Ishikawa (cell line): Measurements from ENCODE around the gene FAM171A1.

ENCODE experiments used
- CREB1 ChIP-seq: IDR thresholded peaks from 2 replicates; pipeline ENCODE4 v1.6.1; 2012; ENCODE audit warnings: low read depth
- EGR1 ChIP-seq: IDR thresholded peaks from 2 replicates; pipeline ENCODE4 v1.6.1; 2012
- EP300 ChIP-seq: IDR thresholded peaks from 2 replicates; pipeline ENCODE4 v1.6.1; 2012; ENCODE audit warnings: borderline replicate concordance
- FOXM1 ChIP-seq: IDR thresholded peaks from 2 replicates; pipeline ENCODE4 v1.6.1; 2012; ENCODE audit warnings: low read depth, borderline replicate concordance
- REST ChIP-seq: IDR thresholded peaks from 2 replicates; pipeline ENCODE4 v1.6.1; 2012; ENCODE audit warnings: low read depth, mild to moderate bottlenecking
- TCF12 ChIP-seq: IDR thresholded peaks from 2 replicates; pipeline ENCODE4 v1.6.1; 2012; ENCODE audit warnings: low read depth
- TEAD4 ChIP-seq: IDR thresholded peaks from 2 replicates; pipeline ENCODE4 v1.6.1; 2012
- USF1 ChIP-seq: IDR thresholded peaks from 2 replicates; pipeline ENCODE4 v1.6.1; 2012
- YY1 ChIP-seq: IDR thresholded peaks from 2 replicates; pipeline ENCODE4 v1.6.1; 2012; ENCODE audit warnings: low read depth
- ZBTB7A ChIP-seq: IDR thresholded peaks from 2 replicates; pipeline ENCODE4 v1.6.1; 2012; ENCODE audit warnings: low read depth

DNA sequence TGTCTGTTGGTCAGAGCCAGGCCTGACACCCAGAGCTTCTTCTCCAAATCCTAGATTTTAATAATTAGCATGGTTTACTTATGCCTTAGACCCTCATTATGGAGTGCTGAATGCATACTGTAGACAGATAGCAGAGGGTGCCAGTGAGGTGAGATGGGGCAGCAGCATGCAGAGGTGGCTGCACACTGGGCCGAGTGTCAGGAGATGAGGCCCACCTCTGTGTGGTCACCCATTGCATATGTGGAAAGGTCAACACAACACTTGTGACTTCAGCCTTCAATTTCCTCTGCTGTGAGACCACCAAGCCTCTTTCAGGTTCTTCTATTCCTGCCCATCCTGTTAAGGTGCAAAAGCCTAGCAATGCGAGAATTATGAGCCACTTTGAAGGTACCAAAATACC is 162.9 kb downstream of the FAM171A1 start:
- no peak for TF ChIP-seq EP300
- no peak for TF ChIP-seq EGR1
- TF ChIP-seq FOXM1: no peak
- TF ChIP-seq REST: no peak
- no peak for TF ChIP-seq YY1
- no peak for TF ChIP-seq USF1
- no peak for TF ChIP-seq TCF12
- no peak for TF ChIP-seq ZBTB7A
- TF ChIP-seq CREB1: no peak
- no peak for TF ChIP-seq TEAD4
